GM19372 (cell line): ENCODE measurements around the gene OR7D2.

Experiments
- ATAC-seq: cut with Tn5 transposase; IDR thresholded peaks from one replicate; pipeline ENCODE4 v1.9.1; 2021; ENCODE audit warnings: mild to moderate bottlenecking, low read depth, moderate library complexity; ENCODE audit not compliant: unreplicated experiment

The OR7D2 gene

DNA sequence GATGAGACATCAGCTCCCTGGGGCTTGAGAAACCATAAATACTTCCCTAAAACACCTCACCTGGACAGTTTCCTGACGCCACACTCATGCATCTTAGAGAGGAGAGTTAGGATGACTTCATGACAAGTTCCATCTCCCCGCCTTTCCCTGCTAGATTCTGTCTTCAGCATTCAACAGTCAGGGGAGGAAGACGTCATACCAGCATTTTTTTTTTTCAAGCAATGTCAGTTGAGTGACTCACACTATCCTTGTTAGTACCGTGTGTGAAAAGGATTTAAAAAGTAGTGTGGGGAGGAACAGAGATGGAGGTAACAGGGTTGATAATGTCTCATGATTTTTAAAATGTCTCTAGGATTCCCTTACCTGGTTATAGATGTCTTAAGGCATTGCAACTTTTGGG lies at the start of gene OR7D2:
TSS of gene OR7D2 (plus strand) at position 79 of the 400 bp plus-strand sequence. CDS start 6,803 bp downstream, outside the sequence.
- no peak for ATAC-seq

DNA sequence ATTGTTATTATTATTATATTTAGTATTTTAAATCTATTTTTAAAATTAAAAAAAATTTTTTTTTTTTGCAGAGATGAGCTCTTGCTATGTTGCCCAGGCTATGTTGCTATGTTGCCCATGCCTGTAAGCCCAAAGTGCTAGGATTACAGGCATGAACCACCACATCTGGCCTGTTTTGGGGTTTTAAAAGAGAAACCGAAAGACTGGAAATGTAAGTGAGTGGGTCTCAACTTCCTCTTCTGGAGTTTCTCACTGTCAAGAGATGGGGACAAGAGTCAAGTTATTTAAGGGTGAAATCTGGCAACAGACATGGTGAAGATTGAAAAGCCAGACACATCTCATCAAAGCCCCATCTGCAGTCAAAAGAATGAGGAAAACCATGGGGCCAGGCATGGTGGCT lies 47.8 kb upstream of the OR7D2 start:
- ATAC-seq = no peak

DNA sequence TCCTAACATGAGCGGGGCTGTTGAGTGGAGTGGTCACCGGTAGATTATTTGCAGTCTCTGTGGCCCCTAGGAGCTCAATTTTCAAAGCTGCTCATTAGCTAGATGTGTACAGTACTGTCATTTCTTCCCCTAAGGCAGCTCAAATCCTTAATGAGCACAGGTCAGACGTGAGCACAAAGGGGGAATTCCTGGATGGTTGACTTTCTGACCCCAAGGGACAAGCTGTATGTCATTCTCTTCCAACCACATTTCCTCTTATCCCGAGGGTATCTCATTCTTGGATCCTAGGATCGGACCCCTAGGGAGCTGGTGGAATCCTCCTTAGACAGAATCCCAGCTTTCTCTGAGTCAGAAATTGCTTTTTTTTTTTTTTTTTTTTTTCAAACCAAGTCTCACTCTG lies 46.4 kb upstream of the OR7D2 start:
- ATAC-seq = no peak

DNA sequence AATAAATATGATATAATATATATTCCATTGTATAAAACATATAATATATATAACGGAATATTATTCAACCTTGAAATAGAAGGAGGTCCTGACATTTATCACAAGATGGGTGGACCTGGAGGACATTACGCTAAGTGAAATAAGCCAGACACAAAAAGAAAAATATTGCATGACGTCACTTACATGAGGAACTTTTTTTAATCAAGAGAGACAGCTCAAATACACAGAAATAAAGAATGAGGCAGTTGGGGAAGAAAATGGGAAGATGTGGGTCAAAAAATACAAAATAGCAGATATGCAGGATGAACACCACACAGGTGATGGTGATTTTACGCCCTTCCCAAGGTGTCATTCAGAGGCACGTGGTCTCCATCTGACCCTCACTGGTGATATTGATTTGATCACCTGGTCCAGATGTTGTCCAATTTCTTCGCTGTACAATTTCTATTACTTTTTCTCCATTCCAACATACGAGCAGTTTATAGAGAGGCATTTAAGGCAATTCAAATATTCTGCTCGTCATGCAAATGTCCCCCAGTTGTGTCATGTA lies 39.1 kb upstream of the OR7D2 start:
- ATAC-seq = no peak

DNA sequence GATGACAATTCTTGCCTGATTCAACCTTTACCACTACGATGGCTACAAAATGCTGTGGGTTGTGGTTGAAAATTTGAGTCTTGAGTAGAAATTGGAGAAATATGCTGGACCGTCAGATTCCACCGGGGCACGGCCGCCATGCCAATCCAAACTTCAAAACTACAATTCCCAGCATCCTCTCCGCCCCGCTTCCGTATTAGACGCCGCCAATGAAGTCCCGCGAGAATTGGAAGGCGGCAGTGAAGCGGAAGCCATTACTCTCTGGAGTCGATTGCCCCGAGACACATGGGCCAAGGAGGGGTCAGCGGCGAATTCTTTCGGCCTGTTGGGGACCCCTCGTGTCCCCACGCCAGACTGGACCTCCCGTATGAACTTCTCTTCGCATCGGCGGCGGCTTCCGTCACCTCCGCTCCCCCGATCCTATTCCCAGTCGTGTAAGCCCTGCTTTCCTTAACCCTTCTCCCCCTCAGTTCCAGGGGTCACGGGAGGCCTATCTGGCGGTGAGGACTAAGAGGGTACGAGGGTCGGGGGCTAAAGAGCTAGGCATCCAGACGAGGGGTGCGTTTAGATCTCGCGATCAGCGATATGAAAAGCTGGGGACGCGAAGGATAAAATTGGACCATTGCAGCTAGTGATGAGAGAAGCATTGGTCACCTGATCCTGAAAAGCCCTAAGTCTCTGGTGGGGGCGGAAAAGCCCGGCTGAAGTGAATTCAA lies 38.5 kb upstream of the OR7D2 start, which contains the start of gene ZNF317:
TSS of gene ZNF317 (plus strand) at position 239 of the 716 bp plus-strand sequence. CDS start 15,620 bp downstream, outside the sequence.
- ATAC-seq = peak; percentile 90

DNA sequence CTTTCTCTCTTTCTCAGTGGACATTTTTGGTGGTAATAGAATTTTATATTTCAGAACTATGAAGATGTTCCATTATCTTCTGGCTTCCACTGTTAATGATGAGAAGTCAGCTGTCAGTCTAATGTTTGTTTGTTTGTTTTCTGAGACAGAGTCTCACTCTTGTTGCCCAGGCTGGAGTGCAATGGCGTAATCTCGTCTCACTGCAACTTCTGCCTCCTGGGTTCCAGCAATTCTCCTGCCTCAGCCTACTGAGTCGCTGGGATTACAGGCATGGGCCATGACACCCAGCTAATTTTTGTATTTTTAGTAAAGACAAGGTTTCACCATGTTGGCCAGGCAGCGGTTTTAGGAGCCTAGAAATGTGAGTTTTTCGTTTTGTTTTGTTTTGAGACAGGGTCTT lies 33.9 kb upstream of the OR7D2 start:
- ATAC-seq = no peak

DNA sequence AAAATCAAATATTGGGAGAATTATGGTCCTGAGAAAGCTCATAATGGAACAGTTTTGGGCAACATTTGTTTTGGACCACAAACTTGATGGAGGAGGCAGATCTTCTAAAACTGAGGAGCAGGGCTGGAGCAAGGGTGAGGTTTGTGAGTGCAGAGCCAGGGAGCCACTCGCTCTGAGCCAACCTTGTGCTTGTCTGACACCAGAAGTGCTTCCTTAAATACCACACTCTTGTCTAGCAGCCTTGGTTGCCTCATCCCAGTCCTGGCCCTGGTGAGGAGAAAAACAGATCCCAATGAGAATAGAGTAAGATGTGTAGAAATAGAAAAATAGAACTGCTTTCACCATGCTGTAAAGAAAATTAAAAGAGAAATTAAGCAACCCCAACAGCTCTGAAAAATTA lies 31.9 kb upstream of the OR7D2 start:
- no peak for ATAC-seq

DNA sequence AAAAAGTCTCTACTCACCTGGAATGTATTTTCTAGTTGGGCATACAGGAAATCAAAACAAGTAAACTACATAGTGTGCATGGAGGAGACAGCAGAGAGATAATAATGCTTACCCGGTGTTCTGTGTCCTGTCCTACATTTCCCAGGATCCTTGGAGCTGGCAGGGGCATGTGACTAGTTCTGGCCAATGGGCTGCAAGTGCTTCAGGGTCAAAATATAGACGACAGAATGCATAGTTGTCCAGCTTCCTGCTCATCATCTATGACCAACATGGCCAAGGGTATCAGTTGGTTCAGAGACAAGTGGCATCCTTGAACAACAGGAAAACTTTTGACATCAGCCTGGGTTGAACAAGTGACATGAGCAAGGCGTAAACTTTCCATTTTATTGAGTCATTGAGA lies 30.1 kb upstream of the OR7D2 start:
- no peak for ATAC-seq

DNA sequence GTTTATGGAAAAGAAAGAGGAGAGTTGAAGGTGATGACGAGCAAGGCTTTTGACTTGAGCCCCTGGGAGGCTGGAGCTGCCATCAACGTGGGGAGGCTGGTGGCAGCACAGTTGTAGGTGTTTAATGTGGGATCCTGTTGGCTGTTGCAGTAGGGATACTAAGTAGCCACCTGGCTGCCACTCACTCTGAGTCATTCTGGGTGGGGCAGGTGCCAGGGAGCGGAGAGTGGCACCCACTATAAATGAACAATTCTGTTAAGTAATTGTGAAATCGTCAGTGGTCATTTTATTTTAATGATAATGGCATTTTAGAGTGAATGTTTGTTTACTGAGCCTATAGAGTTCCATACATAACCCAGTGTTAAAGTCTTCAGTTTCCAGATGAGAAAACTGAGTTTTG lies 28.8 kb upstream of the OR7D2 start:
- ATAC-seq = no peak

DNA sequence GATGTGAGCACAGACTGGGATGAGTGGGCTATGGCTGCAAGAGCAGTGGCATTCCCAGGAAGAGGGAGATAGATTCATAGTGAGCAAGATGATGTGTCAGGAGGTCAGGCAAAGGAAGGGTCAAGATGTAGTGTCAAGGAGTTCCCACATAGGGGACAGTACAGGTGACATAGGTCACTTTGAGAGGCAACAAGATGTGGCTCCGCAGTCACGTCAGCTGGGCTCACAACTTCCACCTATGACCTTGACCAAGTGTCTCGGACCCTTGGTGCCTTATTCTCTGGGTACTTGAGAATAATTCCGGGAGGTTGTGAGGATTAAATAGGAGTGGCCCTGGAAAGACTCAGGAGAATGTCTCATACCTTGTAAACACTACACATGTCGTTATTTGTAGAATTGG lies 28.1 kb upstream of the OR7D2 start:
- no peak for ATAC-seq

DNA sequence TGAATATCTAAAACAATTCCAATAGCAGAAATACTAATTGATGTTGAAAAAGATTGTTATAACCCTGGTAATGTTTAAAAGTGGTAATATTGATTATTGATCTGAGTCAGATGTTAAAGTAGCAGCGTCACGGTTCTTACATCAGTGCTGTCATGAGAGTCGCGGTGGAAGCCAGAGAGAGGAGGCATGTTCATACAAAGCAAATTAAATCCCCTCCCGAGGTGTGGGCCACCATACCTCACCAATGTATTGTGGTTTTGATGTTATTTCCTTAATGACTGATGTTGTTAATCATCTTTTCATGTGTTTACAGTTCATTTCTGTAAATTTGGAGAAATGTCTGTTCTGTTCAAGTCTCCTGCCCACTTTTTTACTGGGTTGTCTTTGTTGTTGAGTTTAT lies 27.4 kb upstream of the OR7D2 start:
- no peak for ATAC-seq

DNA sequence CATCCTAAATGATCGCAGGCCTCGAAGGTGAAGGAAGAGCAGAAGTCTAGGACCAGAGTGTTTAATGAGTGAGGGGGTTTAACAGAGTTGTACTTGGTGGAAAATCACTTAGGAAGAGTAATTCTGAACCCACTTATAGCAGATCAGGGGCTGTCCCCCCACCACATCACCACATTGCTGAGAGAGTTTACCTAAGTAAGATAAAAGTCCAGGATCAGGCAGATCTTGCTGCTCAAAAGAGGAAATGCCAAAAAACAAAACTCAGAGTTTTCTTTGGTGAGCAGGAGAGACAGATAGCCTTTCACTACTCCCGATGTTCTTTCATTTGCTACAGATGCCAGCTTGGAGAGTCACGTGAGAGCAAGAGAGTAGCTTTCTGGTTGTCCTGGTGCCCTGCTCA lies 23.2 kb upstream of the OR7D2 start:
- ATAC-seq = no peak

DNA sequence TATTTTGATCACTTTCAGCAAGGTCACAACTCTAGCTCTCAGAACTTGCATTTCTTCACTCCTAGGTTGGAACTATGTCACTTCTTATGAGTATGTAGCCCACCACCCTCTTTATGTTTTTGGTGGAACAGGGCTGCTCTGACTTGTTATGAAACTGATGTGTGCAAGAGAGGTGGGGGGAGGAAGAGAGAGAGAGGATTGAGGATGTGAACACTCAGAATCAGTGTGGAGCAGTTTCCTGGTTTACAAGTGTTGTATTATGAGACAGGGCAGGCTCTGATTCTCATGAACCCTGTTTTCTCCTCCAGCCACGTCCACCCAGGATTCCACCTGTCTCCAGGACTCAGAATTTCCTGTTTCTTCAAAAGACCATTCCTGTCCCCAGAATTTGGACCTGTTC lies 22.5 kb upstream of the OR7D2 start:
- ATAC-seq = no peak

DNA sequence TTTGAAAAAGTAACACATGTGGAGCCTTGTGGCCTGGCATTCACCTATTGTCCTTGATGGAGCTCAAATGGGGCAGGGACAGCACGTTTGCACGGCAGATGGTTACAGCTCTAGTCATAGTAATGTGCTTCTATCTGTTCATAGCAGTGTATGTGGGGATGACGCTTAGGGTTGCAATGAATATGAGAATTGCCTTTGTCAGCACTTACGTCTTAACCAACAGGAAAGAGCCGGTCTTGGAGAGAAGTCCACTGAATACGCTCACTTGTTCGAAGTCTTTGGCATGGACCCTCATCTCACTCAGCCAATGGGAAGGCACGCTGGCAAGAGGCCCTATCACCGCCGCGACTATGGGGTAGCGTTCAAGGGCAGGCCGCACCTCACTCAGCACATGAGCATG lies 18.9 kb upstream of the OR7D2 start:
- no peak for ATAC-seq

DNA sequence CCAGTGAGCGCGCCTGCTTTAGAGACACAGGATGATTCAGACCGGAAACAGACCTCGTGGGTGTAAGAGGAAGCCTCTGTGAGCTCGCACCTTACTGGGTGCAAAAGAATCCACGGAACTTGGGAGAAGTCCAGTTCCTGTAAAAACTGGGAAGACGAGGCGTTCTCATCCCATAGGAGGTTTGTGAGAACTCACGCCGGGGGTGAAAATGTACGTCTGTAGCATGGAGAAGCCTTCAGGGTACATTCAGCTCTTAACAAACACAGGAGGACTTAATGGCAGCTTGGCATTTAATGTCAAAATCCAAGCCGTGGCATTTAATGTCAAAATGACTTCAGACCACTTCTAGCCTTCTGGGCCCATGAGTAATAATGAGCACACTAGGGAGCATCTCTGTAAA lies 17.4 kb upstream of the OR7D2 start:
- ATAC-seq = no peak

DNA sequence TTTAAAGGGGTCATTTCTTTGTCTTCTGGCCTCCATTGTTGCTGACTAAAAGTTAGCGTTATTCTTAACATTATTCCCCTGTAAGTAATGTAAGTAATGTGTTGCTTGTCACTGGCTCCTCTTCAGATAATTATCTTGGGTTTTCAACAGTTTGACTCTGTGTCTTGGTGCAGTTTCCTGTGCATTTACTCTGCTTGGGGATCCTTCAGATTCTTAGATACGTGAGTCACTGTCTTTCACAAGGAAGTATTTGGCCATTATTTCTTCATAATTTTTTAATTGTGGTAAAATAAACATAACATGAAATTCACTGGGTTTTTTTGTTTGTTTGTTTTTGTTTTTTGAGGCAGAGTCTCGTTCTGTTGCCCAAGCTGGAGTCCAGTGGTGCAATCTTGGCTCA lies 13.5 kb upstream of the OR7D2 start:
- no peak for ATAC-seq

DNA sequence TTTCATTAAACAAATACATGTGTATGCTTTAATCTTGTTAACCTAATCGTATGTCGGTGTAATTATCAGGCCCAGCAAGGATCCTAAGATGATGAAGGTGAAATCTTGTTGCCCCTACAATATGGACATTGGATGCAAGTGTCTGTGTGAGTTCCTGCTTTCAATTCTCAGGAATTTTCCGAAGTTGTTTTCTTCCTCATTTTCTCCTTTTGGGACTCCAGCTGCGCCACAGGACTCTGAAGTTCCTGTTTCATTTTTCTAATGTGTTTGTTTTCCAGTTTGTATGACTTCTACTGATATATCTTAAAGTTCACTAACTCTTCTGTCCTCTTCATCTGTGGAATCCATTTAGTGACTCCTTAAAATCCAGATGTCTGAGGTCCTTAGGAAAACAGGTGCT lies 11.9 kb upstream of the OR7D2 start:
- ATAC-seq = no peak

DNA sequence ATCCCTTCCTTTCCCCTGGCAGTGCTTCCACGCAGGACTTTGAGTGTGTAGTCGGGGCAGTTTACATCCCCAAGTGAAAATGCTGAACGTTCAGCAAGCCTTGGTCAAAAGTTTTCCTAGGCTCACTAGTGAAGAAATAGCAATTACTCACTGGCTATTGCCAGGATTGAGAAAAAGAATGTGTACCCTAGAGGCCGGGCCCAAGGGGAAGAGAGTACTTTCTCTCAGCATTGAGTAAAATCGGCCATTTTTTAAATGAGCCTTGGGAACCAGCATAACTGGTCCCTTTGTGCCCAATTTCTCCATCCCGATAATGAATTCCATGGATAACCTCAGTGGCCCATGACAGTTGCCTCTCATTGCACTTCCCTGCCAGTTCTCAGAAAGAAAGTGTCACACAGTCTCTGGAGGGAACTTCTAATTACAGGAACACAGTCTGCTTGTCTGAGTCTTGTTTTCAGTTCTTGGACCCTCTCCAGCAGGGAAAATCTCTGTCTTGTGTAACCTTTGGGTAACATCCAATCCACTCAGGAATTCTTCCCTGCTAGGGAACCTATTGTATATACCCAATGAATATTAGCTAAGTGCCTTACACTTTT lies 7.3 kb upstream of the OR7D2 start:
- ATAC-seq = no peak

DNA sequence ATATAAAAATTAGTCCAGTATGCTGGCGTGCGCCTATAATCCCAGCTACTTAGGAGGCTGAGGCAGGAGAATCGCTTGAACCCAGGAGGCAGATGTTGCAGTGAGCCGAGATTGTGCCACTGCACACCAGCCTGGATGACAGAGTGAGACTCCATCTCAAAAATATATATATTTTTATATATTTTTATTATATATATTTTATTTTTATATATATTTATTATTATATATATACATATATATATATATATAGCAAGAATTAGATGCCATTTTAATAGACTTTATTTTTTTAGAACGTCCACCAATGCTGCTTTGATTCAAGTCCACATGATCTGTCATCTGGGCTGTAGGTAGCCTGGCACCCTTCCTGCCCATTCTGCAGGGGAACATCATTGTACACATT lies 3.5 kb upstream of the OR7D2 start:
- ATAC-seq = no peak

DNA sequence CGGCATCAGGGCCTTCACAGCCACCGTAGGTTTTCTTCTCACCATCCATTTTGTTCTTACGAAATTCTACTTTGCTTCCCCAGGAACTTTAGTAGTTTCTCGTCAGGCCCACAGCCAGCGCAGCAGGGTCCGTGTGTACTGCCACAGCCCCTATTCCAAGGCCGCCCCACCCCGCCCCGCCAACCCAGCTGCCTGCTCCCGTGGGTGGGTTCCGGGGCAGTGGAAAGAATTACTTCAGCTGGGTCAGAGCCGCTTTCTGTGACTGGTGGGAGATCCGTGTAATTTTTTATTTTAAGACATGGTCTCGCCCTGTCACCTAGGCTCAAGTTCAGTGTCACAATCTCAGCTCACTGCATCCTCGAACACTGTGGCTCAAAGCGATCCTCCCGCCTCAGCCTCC lies 4.2 kb downstream of the OR7D2 start:
- ATAC-seq = no peak

DNA sequence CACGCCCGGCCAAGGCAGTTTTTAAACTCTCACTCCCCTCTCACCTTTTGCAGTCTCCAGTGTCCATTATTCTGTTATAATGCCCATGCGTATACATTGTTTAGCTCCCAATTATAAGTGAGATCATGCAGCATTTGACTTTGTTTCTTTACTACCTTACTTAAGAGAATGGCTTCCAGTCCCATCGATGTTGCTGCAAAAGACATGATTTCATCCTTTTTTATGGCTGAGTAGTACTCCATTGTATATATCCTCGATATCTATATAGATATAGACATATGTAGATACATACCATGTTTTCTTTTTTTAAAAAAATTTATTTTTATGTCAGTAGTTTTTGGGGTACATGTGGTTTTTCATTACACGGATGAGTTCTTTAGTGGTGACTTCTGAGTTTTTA lies 8.4 kb downstream of the OR7D2 start:
- ATAC-seq = no peak

DNA sequence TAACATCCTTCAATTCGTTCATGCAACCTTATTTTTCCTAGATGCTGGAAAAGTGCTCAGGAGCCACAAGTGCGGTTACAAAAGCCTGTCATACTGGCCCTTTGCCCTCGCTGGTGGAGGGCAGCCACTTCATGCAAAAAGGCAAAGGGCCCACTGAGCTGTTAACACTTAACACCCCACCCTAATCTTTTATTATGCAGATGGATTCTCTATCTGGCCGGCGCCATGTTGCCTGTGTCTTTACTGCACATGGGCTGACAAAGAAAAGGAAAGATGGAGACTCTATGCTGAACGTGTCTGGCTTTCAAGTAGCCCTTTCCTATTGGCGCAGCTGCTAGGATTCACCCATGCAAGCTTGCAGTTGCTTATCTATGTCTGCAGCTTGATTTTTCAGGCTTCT lies 10.8 kb downstream of the OR7D2 start:
- ATAC-seq = no peak
